HepG2 (cell line): ENCODE data around the gene CHMP5. TPM values are rescaled to one million over a fixed set of nuclear protein-coding genes. Genes with fewer than 3 reads are reported as not detected.

ENCODE experiments used
- ATAC-seq: fragments of 200-7000 bp; cut with Tn5 transposase; 3 replicates; pipeline ENCODE4 v1.9.1; 2020; ENCODE audit warnings: mild to moderate bottlenecking, moderate library complexity
- BruUV-seq: library from RNA; stranded (reverse); fragments of 400-500 nt; replicated peaks from 2 replicates; lab custom pipeline; 2021; lab: Mats Ljungman, UMichigan
- CTCF ChIA-PET: fragments of 300-600 bp; formaldehyde crosslinking; extraction: SDS; loops from one replicate; lab custom pipeline; 2021; ENCODE audit warnings: low total read pairs, inconsistent platforms, low intra/inter-chr PET ratio; lab: Yijun Ruan, JAX
- POLR2A ChIA-PET: fragments of 350-600 bp; sonication (Branson Sonifier 250); formaldehyde crosslinking; loops from one replicate; lab custom pipeline; 2020; ENCODE audit warnings: antibody characterized with exemption, inconsistent platforms; lab: Yijun Ruan, JAX
- DNase-seq: peaks from one replicate; pipeline ENCODE4 v3.0.0-alpha.2; 2015; ENCODE audit warnings: low spot score
- FAIRE-seq: peaks from 3 replicates; lab custom pipeline; 2011; peaks lifted over from hg19 to GRCh38; lab: Jason Lieb, UNC
- H2AFZ ChIP-seq: one replicate; pipeline ENCODE4 v1.6.1; 2011; ENCODE audit warnings: low read length, inconsistent platforms
- H3K27ac ChIP-seq: fragments of 300-600 bp; 3 replicates; pipeline ENCODE4 v1.8.0; 2011; ENCODE audit warnings: mixed run types, mild to moderate bottlenecking, mixed read lengths, low read length, inconsistent platforms; ENCODE audit not compliant: insufficient read depth; ENCODE audit errors: extremely low read length
- H3K27me3 ChIP-seq, 2 experiments: fragments of 200-600 bp in 1 of 2; 2 replicates in 1 of 2; 3 replicates in 1 of 2; pipeline versions ENCODE4 v1.6.0 to v1.8.0; 2011; ENCODE audit warnings: low read length in 2 of 2, mild to moderate bottlenecking in 2 of 2, moderate library complexity in 2 of 2, inconsistent platforms in 1 of 2; ENCODE audit not compliant: insufficient read depth in 2 of 2, control insufficient read depth in 1 of 2
- H3K36me3 ChIP-seq, 2 experiments: fragments of 200-600 bp in 1 of 2; replicated peaks in 1 of 2; 2 replicates in 1 of 2; 3 replicates in 1 of 2; pipeline versions ENCODE4 v1.5.1 to v1.8.0; 2011; ENCODE audit warnings: low read length in 2 of 2, inconsistent platforms in 1 of 2; ENCODE audit not compliant: insufficient read depth in 2 of 2, control insufficient read depth in 1 of 2
- H3K4me1 ChIP-seq: 2 replicates; pipeline ENCODE4 v1.5.1; 2012; ENCODE audit warnings: low read length, inconsistent platforms; ENCODE audit not compliant: insufficient read depth
- H3K4me2 ChIP-seq: 2 replicates; pipeline ENCODE4 v1.6.0; 2011; ENCODE audit warnings: low read depth, low read length, inconsistent platforms
- H3K4me3 ChIP-seq, 3 experiments: fragments of 200-600 bp in 1 of 3; sonication (generic), shearing (Covaris generic) in 1 of 3; replicated peaks in 1 of 3; 2 replicates each; pipeline ENCODE4 v1.5.1; 2011 to 2016; ENCODE audit warnings: low read length in 3 of 3, inconsistent platforms in 2 of 3, low read depth in 2 of 3, mild to moderate bottlenecking in 2 of 3, control low read depth in 1 of 3, mixed read lengths in 1 of 3; ENCODE audit not compliant: insufficient read depth in 1 of 3
- H3K79me2 ChIP-seq: one replicate; pipeline ENCODE4 v1.6.1; 2011; ENCODE audit warnings: low read length, inconsistent platforms; ENCODE audit not compliant: insufficient read depth
- H3K9ac ChIP-seq: 2 replicates; pipeline ENCODE4 v1.6.0; 2011; ENCODE audit warnings: mild to moderate bottlenecking, low read depth, low read length, inconsistent platforms; ENCODE audit not compliant: insufficient read depth
- H3K9me3 ChIP-seq: 2 replicates; pipeline ENCODE4 v1.5.1; 2012; ENCODE audit warnings: mild to moderate bottlenecking, low read length
- H4K20me1 ChIP-seq: 2 replicates; pipeline ENCODE4 v1.6.0; 2011; ENCODE audit warnings: inconsistent platforms, mild to moderate bottlenecking, low read length, moderate library complexity; ENCODE audit not compliant: insufficient read depth
- BORCS8-MEF2B ChIP-seq: sonication (generic); formaldehyde crosslinking; IDR thresholded peaks from 2 replicates; pipeline ENCODE4 v1.8.0; 2022; ENCODE audit warnings: mild to moderate bottlenecking, missing genetic modification reagents
- CCAR2 ChIP-seq: fragments of 200-400 bp; formaldehyde crosslinking; optimal IDR thresholded peaks from 2 replicates; pipeline ENCODE3; 2018; ENCODE audit warnings: low read depth, mild to moderate bottlenecking, low read length, moderate library complexity
- HDAC2 ChIP-seq: sonication (generic); formaldehyde crosslinking; IDR thresholded peaks from 2 replicates; pipeline ENCODE4 v1.4.0; 2020; ENCODE audit warnings: missing genetic modification reagents
- KAT8 ChIP-seq: IDR thresholded peaks from 2 replicates; pipeline ENCODE4 v1.6.1; 2016; ENCODE audit warnings: missing genetic modification reagents, missing compliant biosample characterization
- KLF12 ChIP-seq: sonication (generic); formaldehyde crosslinking; IDR thresholded peaks from 2 replicates; pipeline ENCODE4 v1.4.0; 2020; ENCODE audit warnings: missing genetic modification reagents, borderline replicate concordance
- KMT2B ChIP-seq: IDR thresholded peaks from 2 replicates; pipeline ENCODE4 v1.6.1; 2016; ENCODE audit warnings: missing genetic modification reagents, missing compliant biosample characterization
- SRY ChIP-seq: sonication (generic); formaldehyde crosslinking; IDR thresholded peaks from 2 replicates; pipeline ENCODE4 v1.8.0; 2022; ENCODE audit warnings: mild to moderate bottlenecking, missing genetic modification reagents
- U2AF1 ChIP-seq: fragments of 200-400 bp; formaldehyde crosslinking; optimal IDR thresholded peaks from 2 replicates; pipeline ENCODE3; 2017; ENCODE audit warnings: mild to moderate bottlenecking, low read depth, low read length
- ZNF354B ChIP-seq: sonication (generic); formaldehyde crosslinking; IDR thresholded peaks from 2 replicates; pipeline ENCODE4 v1.8.0; 2022; ENCODE audit warnings: mild to moderate bottlenecking, missing genetic modification reagents
- ZNF713 ChIP-seq: sonication (generic); formaldehyde crosslinking; IDR thresholded peaks from 2 replicates; pipeline ENCODE4 v1.4.0; 2020; ENCODE audit warnings: mild to moderate bottlenecking, missing genetic modification reagents
- WGBS: methylation state at CpG from one replicate; pipeline ENCODE4 v1.1.6; 2017; ENCODE audit warnings: low lambda C conversion rate; 5-methylcytosine and 5-hydroxymethylcytosine counted together
- in situ Hi-C: cut with HindIII; loops from 2 replicates; pipeline ENCODE4 v1.10.0; 2017; ENCODE audit warnings: low pct_unique_long_range_greater_than_20kb; ENCODE audit not compliant: extremely low pct_ligation_motif_present
- intact Hi-C: fragments of 100-400 bp; cut with micrococcal nuclease; formaldehyde crosslinking; loops from one replicate; pipeline ENCODE4 v1.10.0; 2022; ENCODE audit not compliant: unreplicated experiment
- polyA plus RNA-seq, 8 experiments: library from polyadenylated mRNA; depleted of rRNA in 3 of 8; stranded (reverse) in 7 of 8; unstranded in 1 of 8; fragments of >200 nt; fragmentation: Illumina TruSeq in 4 of 8; extraction: Trizol in 4 of 8; gene quantifications; 2 replicates each; pipeline versions ENCODE4 v1.2.1 to v1.2.3, GENCODE V29; 2011 to 2016; ENCODE audit warnings: low read depth in 4 of 8, missing spikeins in 1 of 8, mixed read lengths in 1 of 8; ENCODE audit not compliant: insufficient read depth in 1 of 8
- total RNA-seq, 5 experiments: library from RNA; depleted of rRNA; stranded (reverse); fragments of >200 nt; fragmentation: Illumina TruSeq; extraction: Trizol; gene quantifications; 2 replicates each; pipeline ENCODE4 v1.2.3, GENCODE V29; 2016; ENCODE audit warnings: low read depth in 1 of 5
- TF ChIP-seq, protein P1 (sequence below): sonication (generic); formaldehyde crosslinking; IDR thresholded peaks from 2 replicates; pipeline ENCODE4 v1.4.0; 2020; ENCODE audit warnings: missing genetic modification reagents
- TF ChIP-seq, protein P2 (sequence below): sonication (generic); formaldehyde crosslinking; IDR thresholded peaks from 2 replicates; pipeline ENCODE4 v1.5.1; 2020; ENCODE audit warnings: missing genetic modification reagents, mild to moderate bottlenecking, borderline replicate concordance
- TF ChIP-seq, protein P3 (sequence below): sonication (generic); formaldehyde crosslinking; IDR thresholded peaks from 2 replicates; pipeline ENCODE4 v1.8.0; 2022; ENCODE audit warnings: mild to moderate bottlenecking, missing genetic modification reagents, moderate library complexity

Gene CHMP5
- total and polyA plus RNA-seq, 2 of the 13 experiments (the other 11 are each of a cell fraction or from before 2014, with no cell fraction given) = 46.0 to 57.3 TPM

DNA sequence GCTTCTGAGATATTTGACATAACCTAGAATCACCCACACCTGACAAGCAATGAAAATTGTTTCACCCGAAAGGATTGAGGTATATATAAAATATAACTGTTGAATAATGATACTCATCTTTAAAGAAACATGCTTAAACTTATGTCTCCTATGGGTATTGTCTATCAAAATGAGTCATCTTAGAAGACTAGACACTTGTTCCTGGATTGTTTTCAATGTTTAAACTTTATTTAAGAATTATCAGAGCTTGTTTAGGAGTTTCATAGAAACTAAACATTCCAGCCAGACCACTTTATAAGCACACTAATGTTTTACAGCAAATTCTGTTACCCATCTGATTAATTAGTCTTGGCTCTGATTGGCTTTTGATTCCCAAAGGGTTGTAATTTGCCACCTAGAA lies 45.1 kb downstream of the CHMP5 start:
- BruUV-seq = no TSS peak
- H3K27ac ChIP-seq = no peak overlapping the region
- H4K20me1 ChIP-seq = no peaks in the 10 kb centered on the region
- in situ Hi-C loops = loop anchor here (10.0 kb wide), 1 partner anchor 55 kb away; no protein-coding TSS in a partner anchor
- H3K4me2 ChIP-seq = no peak overlapping the region
- ChIA-PET CTCF (no interaction called here), POLR2A (no interaction called here)
- H3K36me3 ChIP-seq = peaks cover 33 to 89% of the 10 kb centered on the region in 2 experiments
- no peak for FAIRE-seq
- no peak for DNase-seq
- TF ChIP-seq CCAR2 (no peak), ZNF354B (CRISPR knock-in tag) (no peak), U2AF1 (no peak), ZNF713 (no peak), KAT8 (no peak), KMT2B (CRISPR knock-in tag) (no peak), BORCS8-MEF2B (CRISPR knock-in tag) (no peak), HDAC2 (CRISPR knock-in tag) (no peak), SRY (CRISPR knock-in tag) (no peak), KLF12 (CRISPR knock-in tag) (no peak)
- TF ChIP-seq, protein P1, sequence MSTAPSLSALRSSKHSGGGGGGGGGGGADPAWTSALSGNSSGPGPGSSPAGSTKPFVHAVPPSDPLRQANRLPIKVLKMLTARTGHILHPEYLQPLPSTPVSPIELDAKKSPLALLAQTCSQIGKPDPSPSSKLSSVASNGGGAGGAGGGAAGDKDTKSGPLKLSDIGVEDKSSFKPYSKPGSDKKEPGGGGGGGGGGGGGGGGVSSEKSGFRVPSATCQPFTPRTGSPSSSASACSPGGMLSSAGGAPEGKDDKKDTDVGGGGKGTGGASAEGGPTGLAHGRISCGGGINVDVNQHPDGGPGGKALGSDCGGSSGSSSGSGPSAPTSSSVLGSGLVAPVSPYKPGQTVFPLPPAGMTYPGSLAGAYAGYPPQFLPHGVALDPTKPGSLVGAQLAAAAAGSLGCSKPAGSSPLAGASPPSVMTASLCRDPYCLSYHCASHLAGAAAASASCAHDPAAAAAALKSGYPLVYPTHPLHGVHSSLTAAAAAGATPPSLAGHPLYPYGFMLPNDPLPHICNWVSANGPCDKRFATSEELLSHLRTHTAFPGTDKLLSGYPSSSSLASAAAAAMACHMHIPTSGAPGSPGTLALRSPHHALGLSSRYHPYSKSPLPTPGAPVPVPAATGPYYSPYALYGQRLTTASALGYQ = no peak
- TF ChIP-seq, protein P2, sequence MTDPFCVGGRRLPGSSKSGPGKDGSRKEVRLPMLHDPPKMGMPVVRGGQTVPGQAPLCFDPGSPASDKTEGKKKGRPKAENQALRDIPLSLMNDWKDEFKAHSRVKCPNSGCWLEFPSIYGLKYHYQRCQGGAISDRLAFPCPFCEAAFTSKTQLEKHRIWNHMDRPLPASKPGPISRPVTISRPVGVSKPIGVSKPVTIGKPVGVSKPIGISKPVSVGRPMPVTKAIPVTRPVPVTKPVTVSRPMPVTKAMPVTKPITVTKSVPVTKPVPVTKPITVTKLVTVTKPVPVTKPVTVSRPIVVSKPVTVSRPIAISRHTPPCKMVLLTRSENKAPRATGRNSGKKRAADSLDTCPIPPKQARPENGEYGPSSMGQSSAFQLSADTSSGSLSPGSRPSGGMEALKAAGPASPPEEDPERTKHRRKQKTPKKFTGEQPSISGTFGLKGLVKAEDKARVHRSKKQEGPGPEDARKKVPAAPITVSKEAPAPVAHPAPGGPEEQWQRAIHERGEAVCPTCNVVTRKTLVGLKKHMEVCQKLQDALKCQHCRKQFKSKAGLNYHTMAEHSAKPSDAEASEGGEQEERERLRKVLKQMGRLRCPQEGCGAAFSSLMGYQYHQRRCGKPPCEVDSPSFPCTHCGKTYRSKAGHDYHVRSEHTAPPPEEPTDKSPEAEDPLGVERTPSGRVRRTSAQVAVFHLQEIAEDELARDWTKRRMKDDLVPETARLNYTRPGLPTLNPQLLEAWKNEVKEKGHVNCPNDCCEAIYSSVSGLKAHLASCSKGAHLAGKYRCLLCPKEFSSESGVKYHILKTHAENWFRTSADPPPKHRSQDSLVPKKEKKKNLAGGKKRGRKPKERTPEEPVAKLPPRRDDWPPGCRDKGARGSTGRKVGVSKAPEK = no peak
- TF ChIP-seq, protein P3, sequence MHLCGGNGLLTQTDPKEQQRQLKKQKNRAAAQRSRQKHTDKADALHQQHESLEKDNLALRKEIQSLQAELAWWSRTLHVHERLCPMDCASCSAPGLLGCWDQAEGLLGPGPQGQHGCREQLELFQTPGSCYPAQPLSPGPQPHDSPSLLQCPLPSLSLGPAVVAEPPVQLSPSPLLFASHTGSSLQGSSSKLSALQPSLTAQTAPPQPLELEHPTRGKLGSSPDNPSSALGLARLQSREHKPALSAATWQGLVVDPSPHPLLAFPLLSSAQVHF (CRISPR knock-in tag) = no peak
- no peak overlapping the region for H2AFZ ChIP-seq
- no peaks in the 10 kb centered on the region for H3K27me3 ChIP-seq
- H3K79me2 ChIP-seq = no peaks in the 10 kb centered on the region
- ATAC-seq = no peak
- no peak overlapping the region for H3K9ac ChIP-seq
- WGBS = 100% methylated on average over 1 of the region's 1 CpG
- H3K4me1 ChIP-seq = no peaks in the 10 kb centered on the region
- intact Hi-C loops = no loop called here
- no peak overlapping the region for H3K4me3 ChIP-seq
- H3K9me3 ChIP-seq = no peaks in the 10 kb centered on the region
